Smooth muscle cell (in vitro differentiated cells): Measurements from ENCODE around the gene GNG12. TPM values are rescaled to one million over a fixed set of nuclear protein-coding genes. Genes with fewer than 3 reads are reported as not detected.
A peak's percentile ranks its signal among the peaks of the same experiment; 100 is the strongest.

Experiments used
- DNase-seq: peaks from one replicate; lab custom pipeline; 2025; ENCODE audit not compliant: unreplicated experiment; lab: John Stamatoyannopoulos, UW
- H2AFZ ChIP-seq: fragments of 200-600 bp; sonication (generic); 2 replicates; pipeline ENCODE4 v1.6.0; 2016; ENCODE audit warnings: antibody characterized with exemption, low read depth, mild to moderate bottlenecking
- H3F3A ChIP-seq: fragments of 200-600 bp; sonication (generic); 2 replicates; pipeline ENCODE4 v1.6.0; 2017; ENCODE audit warnings: antibody characterized with exemption, low read depth
- H3K27ac ChIP-seq: fragments of 200-600 bp; sonication (generic); 2 replicates; pipeline ENCODE4 v1.5.1; 2016; ENCODE audit warnings: low read depth, mild to moderate bottlenecking
- H3K27me3 ChIP-seq: fragments of 200-600 bp; sonication (generic); 2 replicates; pipeline ENCODE4 v1.6.1; 2016; ENCODE audit warnings: low read depth, mild to moderate bottlenecking
- H3K36me3 ChIP-seq: fragments of 200-600 bp; sonication (generic); 2 replicates; pipeline ENCODE4 v1.5.1; 2016; ENCODE audit warnings: low read depth
- H3K4me1 ChIP-seq: fragments of 200-600 bp; sonication (generic); 2 replicates; pipeline ENCODE4 v1.5.1; 2016; ENCODE audit warnings: low read depth
- H3K4me2 ChIP-seq: fragments of 200-600 bp; sonication (generic); 2 replicates; pipeline ENCODE4 v1.6.0; 2016; ENCODE audit warnings: mild to moderate bottlenecking
- H3K4me3 ChIP-seq: fragments of 200-600 bp; sonication (generic); 2 replicates; pipeline ENCODE4 v1.5.1; 2016; ENCODE audit warnings: mild to moderate bottlenecking
- H3K79me2 ChIP-seq: fragments of 200-600 bp; sonication (generic); 2 replicates; pipeline ENCODE4 v1.6.0; 2016; ENCODE audit warnings: low read depth, mild to moderate bottlenecking
- H3K9ac ChIP-seq: fragments of 200-600 bp; sonication (generic); 2 replicates; pipeline ENCODE4 v1.6.0; 2016; ENCODE audit warnings: low read depth
- H3K9me3 ChIP-seq: fragments of 200-600 bp; sonication (generic); replicated peaks from 2 replicates; pipeline ENCODE4 v1.5.1; 2016; ENCODE audit warnings: low read depth
- H4K20me1 ChIP-seq: fragments of 200-600 bp; sonication (generic); 2 replicates; pipeline ENCODE4 v1.6.0; 2016; ENCODE audit warnings: low read depth
- WGBS: methylation state at CpG from one replicate; pipeline ENCODE4 v1.1.7; 2016; ENCODE audit warnings: low lambda C conversion rate; 5-methylcytosine and 5-hydroxymethylcytosine counted together
- polyA plus RNA-seq: library from polyadenylated mRNA; unstranded; fragments of >200 nt; fragmentation: Nextera tagmentation; extraction: Ambion mirVana; gene quantifications from 2 replicates; pipeline ENCODE4 v1.2.1, GENCODE V29; 2016
- total RNA-seq: library from RNA; depleted of rRNA; stranded (reverse); fragments of >200 nt; gene quantifications from 2 replicates; pipeline ENCODE4 v1.2.3, GENCODE V29; 2014
- TF ChIP-seq, protein P1 (sequence below): fragments of 200-600 bp; sonication (generic); IDR thresholded peaks from 2 replicates; pipeline ENCODE4 v1.5.1; 2017; ENCODE audit warnings: borderline replicate concordance, mild to moderate bottlenecking, antibody characterized with exemption; ENCODE audit not compliant: insufficient read depth, poor library complexity, severe bottlenecking

The GNG12 gene
- total and polyA plus RNA-seq, 2 experiments from 2014 or later, result 54.6 to 86.6 TPM

DNA sequence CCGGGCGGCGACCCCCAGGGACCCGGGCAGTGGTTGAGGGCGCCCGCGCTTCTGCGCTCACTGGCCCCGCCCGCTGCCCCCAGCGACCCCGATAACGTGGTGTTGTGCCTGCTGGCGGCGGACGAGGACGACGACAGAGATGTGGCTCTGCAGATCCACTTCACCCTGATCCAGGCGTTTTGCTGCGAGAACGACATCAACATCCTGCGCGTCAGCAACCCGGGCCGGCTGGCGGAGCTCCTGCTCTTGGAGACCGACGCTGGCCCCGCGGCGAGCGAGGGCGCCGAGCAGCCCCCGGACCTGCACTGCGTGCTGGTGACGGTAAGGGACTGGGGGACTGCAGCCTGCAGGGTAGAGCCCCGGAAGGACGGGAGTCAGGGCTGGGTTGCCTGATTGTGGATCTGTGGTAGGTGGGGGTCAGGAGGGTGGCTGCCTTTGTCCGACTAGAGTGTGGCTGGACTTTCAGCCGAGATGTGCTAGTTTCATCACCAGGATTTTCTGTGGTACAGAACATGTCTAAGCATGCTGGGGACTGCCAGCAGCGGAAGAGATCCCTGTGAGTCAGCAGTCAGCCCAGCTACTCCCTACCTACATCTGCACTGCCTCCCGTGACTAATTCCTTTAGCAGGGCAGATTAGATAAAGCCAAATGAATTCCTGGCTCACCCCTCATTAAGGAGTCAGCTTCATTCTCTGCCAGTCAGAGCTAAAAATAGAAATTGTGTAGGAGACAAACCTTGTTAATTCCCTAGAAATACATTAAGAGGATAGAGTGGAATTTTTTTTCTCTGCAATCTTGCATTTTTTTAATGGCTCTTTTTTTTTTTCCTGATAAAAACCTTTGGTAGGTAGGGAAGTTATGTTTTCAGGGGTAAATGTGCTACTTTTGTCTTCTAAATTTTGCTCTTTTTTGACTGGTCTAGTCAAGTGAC is 146.7 kb downstream of the GNG12 start:
- H2AFZ ChIP-seq, result no peak overlapping the region
- 1% methylated on average over 33 of the region's 43 CpGs for WGBS
- peak overlapping the region; percentile 93 for H3K4me3 ChIP-seq
- H3K4me2 ChIP-seq, result peak overlapping the region; percentile 93
- peaks cover 34% of the 10 kb centered on the region for H4K20me1 ChIP-seq
- H3K4me1 ChIP-seq, result peaks cover 30% of the 10 kb centered on the region
- peaks cover 27% of the 10 kb centered on the region for H3F3A ChIP-seq
- TF ChIP-seq, protein P1, sequence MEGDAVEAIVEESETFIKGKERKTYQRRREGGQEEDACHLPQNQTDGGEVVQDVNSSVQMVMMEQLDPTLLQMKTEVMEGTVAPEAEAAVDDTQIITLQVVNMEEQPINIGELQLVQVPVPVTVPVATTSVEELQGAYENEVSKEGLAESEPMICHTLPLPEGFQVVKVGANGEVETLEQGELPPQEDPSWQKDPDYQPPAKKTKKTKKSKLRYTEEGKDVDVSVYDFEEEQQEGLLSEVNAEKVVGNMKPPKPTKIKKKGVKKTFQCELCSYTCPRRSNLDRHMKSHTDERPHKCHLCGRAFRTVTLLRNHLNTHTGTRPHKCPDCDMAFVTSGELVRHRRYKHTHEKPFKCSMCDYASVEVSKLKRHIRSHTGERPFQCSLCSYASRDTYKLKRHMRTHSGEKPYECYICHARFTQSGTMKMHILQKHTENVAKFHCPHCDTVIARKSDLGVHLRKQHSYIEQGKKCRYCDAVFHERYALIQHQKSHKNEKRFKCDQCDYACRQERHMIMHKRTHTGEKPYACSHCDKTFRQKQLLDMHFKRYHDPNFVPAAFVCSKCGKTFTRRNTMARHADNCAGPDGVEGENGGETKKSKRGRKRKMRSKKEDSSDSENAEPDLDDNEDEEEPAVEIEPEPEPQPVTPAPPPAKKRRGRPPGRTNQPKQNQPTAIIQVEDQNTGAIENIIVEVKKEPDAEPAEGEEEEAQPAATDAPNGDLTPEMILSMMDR, result no peak
- peaks cover 7% of the 10 kb centered on the region for H3K79me2 ChIP-seq
- H3K27me3 ChIP-seq, result no peaks in the 10 kb centered on the region
- peak; percentile 59 for DNase-seq
- H3K9me3 ChIP-seq, result no peaks in the 10 kb centered on the region
- peak overlapping the region; percentile 99 for H3K9ac ChIP-seq
- H3K36me3 ChIP-seq, result no peaks in the 10 kb centered on the region
- peak overlapping the region; percentile 99 for H3K27ac ChIP-seq

DNA sequence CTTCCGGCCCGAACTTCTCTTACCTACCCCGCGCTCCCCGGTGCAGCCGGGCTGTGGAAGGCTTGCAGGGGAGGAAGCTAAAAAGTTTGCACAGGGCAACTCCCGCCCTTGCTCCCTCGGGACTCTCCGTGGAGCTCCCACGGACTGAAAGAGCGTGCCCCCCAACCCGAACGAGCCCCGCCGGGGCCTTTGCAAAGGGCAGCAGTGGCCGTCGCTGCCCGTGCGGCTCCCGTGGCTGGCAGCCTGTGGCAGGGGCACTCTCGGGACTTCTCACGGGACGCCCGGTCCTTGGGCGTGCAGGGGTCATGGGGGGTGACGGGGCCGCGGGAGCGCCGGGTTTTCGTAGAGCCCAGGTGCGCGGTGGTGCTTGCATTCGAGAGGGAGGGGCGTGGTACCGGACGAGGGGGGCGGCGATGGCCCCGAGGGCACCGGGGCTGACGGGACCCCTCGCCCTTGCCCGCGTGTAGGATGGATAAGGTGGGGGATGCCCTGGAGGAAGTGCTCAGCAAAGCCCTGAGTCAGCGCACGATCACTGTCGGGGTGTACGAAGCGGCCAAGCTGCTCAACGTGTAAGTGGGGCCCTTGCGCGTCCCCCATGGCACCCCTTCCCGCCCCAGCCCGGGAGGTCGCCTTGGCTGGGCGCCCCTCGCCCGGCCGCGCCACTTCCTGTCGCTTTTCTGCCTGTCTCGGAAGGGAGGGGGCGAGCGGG is 147.6 kb downstream of the GNG12 start:
- TF ChIP-seq, protein P1, result no peak
- Histone ChIP-seq H3K27me3 (no peaks in the 10 kb centered on the region), H2AFZ (no peak overlapping the region), H3K4me2 (peak overlapping the region; percentile 89), H4K20me1 (peaks cover 34% of the 10 kb centered on the region), H3K36me3 (no peaks in the 10 kb centered on the region), H3K9ac (peak overlapping the region; percentile 99), H3K27ac (peak overlapping the region; percentile 99), H3K4me1 (peaks cover 30% of the 10 kb centered on the region), H3K79me2 (peaks cover 7% of the 10 kb centered on the region), H3K4me3 (peak overlapping the region; percentile 93), H3F3A (peaks cover 27% of the 10 kb centered on the region), H3K9me3 (no peaks in the 10 kb centered on the region)
- peak; percentile 58 for DNase-seq
- WGBS, result under 1% methylated on average over 56 of the region's 65 CpGs

DNA sequence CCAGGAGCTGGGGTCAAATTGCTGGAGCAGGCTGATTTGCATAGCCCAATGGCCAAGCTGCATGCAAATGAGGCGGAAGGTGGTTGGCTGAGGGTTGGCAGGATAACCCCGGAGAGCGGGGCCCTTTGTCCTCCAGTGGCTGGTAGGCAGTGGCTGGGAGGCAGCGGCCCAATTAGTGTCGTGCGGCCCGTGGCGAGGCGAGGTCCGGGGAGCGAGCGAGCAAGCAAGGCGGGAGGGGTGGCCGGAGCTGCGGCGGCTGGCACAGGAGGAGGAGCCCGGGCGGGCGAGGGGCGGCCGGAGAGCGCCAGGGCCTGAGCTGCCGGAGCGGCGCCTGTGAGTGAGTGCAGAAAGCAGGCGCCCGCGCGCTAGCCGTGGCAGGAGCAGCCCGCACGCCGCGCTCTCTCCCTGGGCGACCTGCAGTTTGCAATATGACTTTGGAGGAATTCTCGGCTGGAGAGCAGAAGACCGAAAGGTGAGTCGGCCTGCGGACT is 148.2 kb downstream of the GNG12 start, which contains the start of gene GADD45A:
TSS of gene GADD45A (plus strand) at position 135 of the 491 bp plus-strand sequence. CDS start at position 429, 294 bp downstream.
- Histone ChIP-seq H2AFZ (peak within 1 kb of the TSS; percentile 6), H3K27ac (peak within 1 kb of the TSS; percentile 99), H3K9me3 (no peaks in the 10 kb centered on the region), H4K20me1 (peaks cover 34% of the 10 kb centered on the region), H3K4me1 (peaks cover 30% of the 10 kb centered on the region), H3F3A (peaks cover 27% of the 10 kb centered on the region), H3K9ac (peak within 1 kb of the TSS; percentile 99), H3K4me2 (peak within 1 kb of the TSS; percentile 89), H3K36me3 (no peaks in the 10 kb centered on the region), H3K27me3 (no peaks in the 10 kb centered on the region), H3K4me3 (peak within 1 kb of the TSS; percentile 93), H3K79me2 (peaks cover 7% of the 10 kb centered on the region)
- WGBS, result 0% methylated on average over 35 of the region's 39 CpGs
- peak; percentile 94 for DNase-seq
- TF ChIP-seq, protein P1, result no peak
